Activated CD4-positive, alpha-beta memory T cell treated with anti-CD3 and anti-CD28 coated beads, Interleukin-2, amount 10 ng/mL, durations not matched to agents 7 days and 5 days (primary cell): Measurements from ENCODE around the gene SUZ12. TPM values are rescaled to one million over a fixed set of nuclear protein-coding genes. Genes with fewer than 3 reads are reported as not detected.
A peak's percentile ranks its signal among the peaks of the same experiment; 100 is the strongest.
"Not testable (repeated sequence)": the region's sequence is repeated elsewhere in the genome, so short reads cannot be mapped to it uniquely, and the experiment has no call there.

Experiments
- CTCF ChIA-PET: fragments of 350-600 bp; sonication (Branson Sonifier 250); formaldehyde crosslinking; loops from one replicate; lab custom pipeline; 2021; ENCODE audit warnings: antibody characterized with exemption, inconsistent platforms; lab: Charles Lee
- POLR2A ChIA-PET: fragments of 350-600 bp; sonication (Branson Sonifier 250); formaldehyde crosslinking; loops from one replicate; lab custom pipeline; 2021; ENCODE audit warnings: antibody characterized with exemption; lab: Charles Lee
- DNase-seq: peaks from one replicate; pipeline ENCODE4 v3.0.0-alpha.2; 2020
- H3K27ac Mint-ChIP-seq: one replicate; pipeline ENCODE4 v1.8.0; 2021; ENCODE audit warnings: mild to moderate bottlenecking, mixed read lengths
- H3K27me3 Mint-ChIP-seq: one replicate; pipeline ENCODE4 v1.8.0; 2021; ENCODE audit warnings: mixed read lengths
- H3K36me3 Mint-ChIP-seq: one replicate; pipeline ENCODE4 v1.8.0; 2021; ENCODE audit warnings: low read depth, mixed read lengths
- H3K4me1 Mint-ChIP-seq: one replicate; pipeline ENCODE4 v1.8.0; 2021; ENCODE audit warnings: mixed read lengths
- H3K4me3 Mint-ChIP-seq: one replicate; pipeline ENCODE4 v1.8.0; 2021; ENCODE audit warnings: mild to moderate bottlenecking, mixed read lengths
- H3K9me3 Mint-ChIP-seq: one replicate; pipeline ENCODE4 v1.8.0; 2021; ENCODE audit warnings: mixed read lengths
- total RNA-seq, 2 experiments: library from RNA; stranded (reverse); gene quantifications; one replicate each; pipeline ENCODE4 v1.2.3, GENCODE V29; 2021

Gene SUZ12
- total RNA-seq, 2 experiments from 2014 or later: 60.1 to 61.2 TPM

DNA sequence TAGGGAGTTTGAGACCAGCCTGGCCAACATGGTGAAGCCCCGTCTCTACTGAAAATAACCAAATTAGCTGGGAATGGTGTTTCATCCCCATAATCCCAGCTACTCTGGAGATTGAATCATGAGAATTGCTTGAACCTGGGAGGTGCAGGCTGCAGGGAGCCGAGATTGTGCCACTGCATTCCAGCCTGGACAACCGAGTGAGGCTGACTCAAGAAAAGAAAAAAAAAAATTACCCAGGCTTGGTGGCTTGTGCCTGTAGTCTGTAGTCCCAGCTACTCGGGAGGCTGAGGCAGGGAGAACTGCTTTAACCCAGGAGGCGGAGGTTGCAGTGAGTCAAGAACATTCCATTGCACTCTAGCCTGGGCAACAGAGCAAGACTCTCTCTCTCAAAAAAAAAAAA, 33.6 kb downstream of the SUZ12 start:
- POLR2A ChIA-PET, H3K4me3 Mint-ChIP-seq, H3K9me3 Mint-ChIP-seq, CTCF ChIA-PET, H3K27ac Mint-ChIP-seq, H3K4me1 Mint-ChIP-seq, DNase-seq, H3K27me3 Mint-ChIP-seq: not testable (repeated sequence)
- H3K36me3 Mint-ChIP-seq: peaks cover 38% of the 10 kb centered on the region

DNA sequence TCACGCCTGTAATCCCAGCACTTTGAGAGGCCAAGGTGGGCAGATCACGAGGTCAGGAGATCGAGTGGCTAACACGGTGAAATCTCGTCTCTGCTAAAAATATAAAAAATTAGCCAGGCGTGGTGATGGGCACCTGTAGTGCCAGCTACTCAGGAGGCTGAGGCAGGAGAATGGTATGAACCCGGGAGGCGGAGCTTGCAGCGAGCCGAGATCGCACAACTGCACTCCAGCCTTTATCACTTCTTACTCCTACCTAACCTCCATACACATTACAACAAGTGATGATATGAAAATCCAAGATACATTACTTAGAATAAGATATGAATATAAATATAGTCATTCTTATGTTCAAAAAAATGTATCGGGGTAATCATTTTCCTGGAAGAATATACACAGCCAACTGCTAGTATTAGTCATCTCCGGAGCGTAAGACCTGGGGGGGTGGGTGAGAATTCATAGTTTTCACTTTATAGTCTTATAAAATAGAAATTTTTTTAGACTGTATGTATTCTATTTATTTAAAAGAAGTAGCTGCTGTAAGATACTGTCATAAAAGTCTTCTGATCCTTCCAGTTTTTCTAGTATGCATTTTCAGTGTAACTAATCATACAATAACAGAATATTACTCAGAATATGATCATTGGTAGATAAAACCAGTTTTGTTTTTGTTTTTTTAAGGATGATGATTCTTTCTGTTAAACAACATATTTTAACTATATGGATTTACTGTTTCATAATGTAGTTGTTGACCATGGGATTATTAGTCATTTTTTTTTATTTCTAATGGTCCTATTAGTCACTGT, 37.7 kb downstream of the SUZ12 start:
- H3K27ac Mint-ChIP-seq: peak overlapping the region; percentile 44
- H3K4me1 Mint-ChIP-seq, DNase-seq, CTCF ChIA-PET, H3K4me3 Mint-ChIP-seq, POLR2A ChIA-PET, H3K27me3 Mint-ChIP-seq, H3K9me3 Mint-ChIP-seq: not testable (repeated sequence)
- peaks cover 37% of the 10 kb centered on the region for H3K36me3 Mint-ChIP-seq

DNA sequence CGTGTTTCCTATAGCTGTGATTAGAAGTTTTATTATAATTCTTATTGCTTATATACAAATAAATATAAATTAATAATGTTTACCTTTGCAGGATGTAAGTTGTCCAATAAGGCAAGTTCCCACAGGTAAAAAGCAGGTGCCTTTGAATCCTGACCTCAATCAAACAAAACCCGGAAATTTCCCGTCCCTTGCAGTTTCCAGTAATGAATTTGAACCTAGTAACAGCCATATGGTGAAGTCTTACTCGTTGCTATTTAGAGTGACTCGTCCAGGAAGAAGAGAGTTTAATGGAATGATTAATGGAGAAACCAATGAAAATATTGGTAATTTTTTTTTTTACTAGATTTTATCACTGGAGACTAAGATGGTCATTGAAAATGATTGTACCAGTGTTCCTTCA, 38.6 kb downstream of the SUZ12 start:
- CTCF ChIA-PET, H3K4me1 Mint-ChIP-seq, POLR2A ChIA-PET, H3K27me3 Mint-ChIP-seq, H3K9me3 Mint-ChIP-seq, H3K4me3 Mint-ChIP-seq, H3K27ac Mint-ChIP-seq, DNase-seq: not testable (repeated sequence)
- H3K36me3 Mint-ChIP-seq: peaks cover 38% of the 10 kb centered on the region

DNA sequence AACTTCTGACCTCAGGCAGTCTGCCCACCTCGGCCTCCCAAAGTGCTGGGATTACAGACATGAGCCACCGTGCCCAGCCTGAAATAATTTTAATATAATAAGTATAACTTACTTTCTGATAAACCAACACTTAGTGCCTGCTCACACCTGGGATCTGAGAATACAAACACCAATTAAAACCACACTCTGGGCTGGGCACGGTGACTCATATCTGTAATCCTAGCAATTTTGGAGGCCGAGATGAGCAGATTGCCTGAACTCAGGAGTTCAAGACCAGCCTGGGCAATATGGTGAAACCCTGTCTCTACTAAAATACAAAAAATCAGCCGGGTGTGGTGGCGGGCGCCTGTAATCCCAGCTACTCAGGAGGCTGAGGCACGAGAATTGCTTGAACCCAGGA, 55.0 kb downstream of the SUZ12 start:
- peaks cover 51% of the 10 kb centered on the region for H3K36me3 Mint-ChIP-seq
- POLR2A ChIA-PET, DNase-seq, H3K4me1 Mint-ChIP-seq, CTCF ChIA-PET, H3K27me3 Mint-ChIP-seq, H3K4me3 Mint-ChIP-seq, H3K9me3 Mint-ChIP-seq, H3K27ac Mint-ChIP-seq: not testable (repeated sequence)

DNA sequence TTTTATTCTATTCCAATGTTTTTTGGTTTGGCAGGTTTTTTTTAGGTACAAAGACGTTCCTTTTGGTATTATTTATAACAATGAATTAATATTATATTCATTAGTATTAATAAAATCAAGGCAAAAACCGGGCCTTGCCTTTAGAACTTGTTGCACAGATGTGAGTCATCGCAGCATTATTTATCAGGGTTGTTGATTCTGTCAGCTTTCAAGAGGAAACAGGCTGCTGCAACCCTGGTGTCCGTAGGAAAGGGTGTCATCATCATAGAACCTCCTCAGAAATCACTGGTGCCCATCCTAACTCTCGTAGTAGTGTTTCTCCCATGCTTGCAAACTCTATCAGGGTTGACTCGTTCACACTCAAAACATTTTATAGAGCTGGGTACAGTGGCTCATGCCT, 60.2 kb downstream of the SUZ12 start:
- ChIA-PET POLR2A (interaction anchor here (0.8 to 2.2 kb wide), 2 partner anchors 10 to 357 kb away, joined by 3 to 13 read pairs; partner anchors contain the start of gene LRRC37B), CTCF (interaction anchor here (2.0 kb wide), 1 partner anchor 10 kb away, joined by 12 read pairs; the partner anchor contains the start of gene LRRC37B)
- Mint-ChIP-seq H3K27me3 (no peaks in the 10 kb centered on the region), H3K4me3 (no peak overlapping the region), H3K9me3 (no peaks in the 10 kb centered on the region), H3K36me3 (peaks cover 54% of the 10 kb centered on the region), H3K4me1 (no peaks in the 10 kb centered on the region), H3K27ac (no peak overlapping the region)
- no peak for DNase-seq

DNA sequence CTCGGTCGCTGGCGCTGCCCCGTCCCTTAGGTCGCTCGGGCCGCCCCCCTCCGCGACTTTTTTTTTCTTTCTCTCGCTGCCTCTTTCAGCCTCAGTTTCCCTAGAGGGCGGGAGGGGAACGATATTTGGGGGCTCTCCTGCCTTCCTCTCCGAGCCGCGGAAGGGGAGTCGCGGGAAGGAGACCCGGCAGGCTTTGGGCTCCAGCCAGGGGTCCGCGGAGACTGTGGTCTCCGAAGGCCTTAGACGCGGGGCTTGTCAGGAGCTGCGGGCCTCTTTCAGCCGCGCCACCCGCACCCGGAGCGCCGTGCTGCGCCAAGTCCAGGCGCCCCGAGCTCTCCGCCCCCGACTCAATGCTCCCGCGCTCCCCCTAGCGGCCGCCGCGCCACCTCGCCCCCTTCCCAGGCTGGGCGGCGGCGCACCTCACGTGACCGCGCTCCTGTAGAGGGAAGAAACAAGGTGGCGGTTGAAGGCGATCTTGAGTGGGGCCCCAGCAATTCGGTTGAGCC, 70.2 kb downstream of the SUZ12 start, which contains the start of gene LRRC37B:
Gene LRRC37B, plus strand, starts transcription at position 427 of the 506 bp plus-strand sequence. CDS start 14,010 bp downstream, outside the sequence.
- H3K36me3 Mint-ChIP-seq: peaks cover 24% of the 10 kb centered on the region
- ChIA-PET POLR2A (interaction anchor here (0.6 to 4.3 kb wide), 14 partner anchors 9 to 439 kb away, joined by 3 to 47 read pairs (median 6); partner anchors contain the start of genes RHOT1 and UTP6), CTCF (interaction anchor here (0.6 to 7.5 kb wide), 18 partner anchors 9 to 344 kb away, joined by 3 to 98 read pairs (median 4); partner anchors contain the start of genes RHOT1, SUZ12 and UTP6)
- H3K9me3 Mint-ChIP-seq: no peaks in the 10 kb centered on the region
- no peaks in the 10 kb centered on the region for H3K27me3 Mint-ChIP-seq
- peak within 1 kb of the TSS; percentile 84 for H3K4me3 Mint-ChIP-seq
- H3K4me1 Mint-ChIP-seq: peaks cover 32% of the 10 kb centered on the region
- H3K27ac Mint-ChIP-seq: peak within 1 kb of the TSS; percentile 82
- peak; percentile 90 for DNase-seq

DNA sequence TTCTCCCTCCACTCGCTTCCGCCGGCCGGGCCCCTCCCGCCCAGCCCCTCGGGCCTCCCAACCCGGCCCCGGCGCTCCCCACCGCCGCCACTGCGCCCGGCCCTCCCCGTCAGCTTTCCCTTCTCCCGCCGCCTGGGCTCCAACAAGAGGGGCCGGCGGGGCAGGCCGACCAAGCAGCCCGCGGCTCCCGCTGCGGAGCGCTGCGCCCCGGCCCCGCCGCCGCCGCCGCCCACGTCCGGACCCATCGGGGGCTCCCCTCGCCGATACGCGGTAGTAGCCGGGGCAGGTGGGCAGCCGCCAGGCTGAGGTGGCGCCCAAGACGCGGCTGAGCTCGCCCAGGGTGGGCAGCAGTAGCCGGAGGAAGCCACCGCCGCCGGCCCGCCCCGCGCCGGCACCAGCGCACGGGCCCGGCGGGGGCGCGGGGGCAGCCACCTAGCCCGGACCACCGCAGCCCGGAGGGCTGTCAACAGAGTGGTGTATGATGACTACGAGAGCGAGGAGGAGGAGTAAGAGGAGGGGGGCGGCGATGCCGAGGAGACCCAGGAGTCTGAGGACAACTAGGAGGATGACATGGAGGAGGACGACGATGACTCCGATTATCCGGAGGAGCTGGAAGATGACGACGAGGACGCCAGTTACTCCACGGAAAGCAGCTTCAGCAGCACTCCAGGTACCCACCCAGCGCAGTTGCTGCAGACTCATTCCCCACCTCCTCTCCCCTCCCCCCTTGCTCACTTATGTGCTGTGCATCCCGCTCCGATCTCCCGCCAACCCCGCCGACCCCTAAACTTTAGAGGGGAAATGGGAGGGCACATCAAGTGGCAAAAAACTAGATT, 70.9 kb downstream of the SUZ12 start:
- Mint-ChIP-seq H3K36me3 (peaks cover 26% of the 10 kb centered on the region), H3K27ac (peak overlapping the region; percentile 82), H3K4me1 (peaks cover 37% of the 10 kb centered on the region), H3K9me3 (no peaks in the 10 kb centered on the region), H3K27me3 (no peaks in the 10 kb centered on the region), H3K4me3 (peak overlapping the region; percentile 84)
- CTCF ChIA-PET: interaction anchor here (0.6 to 7.5 kb wide), 17 partner anchors 9 to 1076 kb away, joined by 3 to 98 read pairs (median 5); partner anchors contain the start of genes RHOT1, SUZ12 and UTP6
- POLR2A ChIA-PET: interaction anchor here (0.9 to 4.3 kb wide), 15 partner anchors 9 to 479 kb away, joined by 3 to 47 read pairs (median 5); partner anchors contain the start of genes CDK5R1, RHOT1 and UTP6
- peak; percentile 51 for DNase-seq

DNA sequence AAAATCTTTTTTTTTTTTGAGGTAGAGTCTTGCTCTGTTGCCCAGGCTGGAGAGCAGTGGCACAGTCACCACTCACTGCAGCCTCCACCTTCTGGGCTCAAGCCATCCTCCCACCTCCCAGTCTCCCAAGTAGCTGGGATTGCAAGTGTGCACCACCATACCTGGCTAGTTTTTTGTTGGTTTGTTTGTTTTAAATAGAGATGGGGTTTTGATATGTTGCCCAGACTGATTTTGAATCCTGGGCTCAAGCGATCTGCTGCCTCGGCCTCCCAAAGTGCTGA, 72.4 kb downstream of the SUZ12 start:
- H3K27ac Mint-ChIP-seq: peak overlapping the region; percentile 81
- peaks cover 34% of the 10 kb centered on the region for H3K36me3 Mint-ChIP-seq
- DNase-seq: no peak
- H3K4me1 Mint-ChIP-seq: peaks cover 43% of the 10 kb centered on the region
- CTCF ChIA-PET: interaction anchor here (7.5 kb wide), 1 partner anchor 130 kb away, joined by 98 read pairs; the partner anchor contains the start of gene RHOT1
- no peaks in the 10 kb centered on the region for H3K27me3 Mint-ChIP-seq
- H3K9me3 Mint-ChIP-seq: no peaks in the 10 kb centered on the region
- H3K4me3 Mint-ChIP-seq: peak overlapping the region; percentile 84
- POLR2A ChIA-PET: interaction anchor here (2.9 to 4.3 kb wide), 3 partner anchors 107 to 131 kb away, joined by 12 to 47 read pairs (median 15); partner anchors contain the start of genes RHOT1 and UTP6

DNA sequence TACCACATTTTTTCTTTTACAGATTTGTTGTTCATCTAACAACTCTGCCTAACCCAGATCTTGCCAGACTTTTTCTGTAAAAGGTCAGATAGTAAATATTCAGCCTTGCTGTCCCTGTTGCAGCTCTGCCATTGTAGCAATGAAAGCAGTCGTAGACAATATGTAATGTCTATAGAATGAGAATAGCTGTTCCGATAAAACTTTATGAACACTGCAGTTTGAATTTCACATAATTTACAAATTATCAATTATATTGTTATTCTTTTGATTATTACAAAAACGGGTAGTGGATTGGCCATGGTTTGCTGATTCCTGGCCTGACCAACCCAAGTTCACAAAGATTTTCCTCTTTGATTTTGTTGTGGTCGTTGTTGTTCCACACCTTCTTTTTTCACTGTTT, 73.3 kb downstream of the SUZ12 start:
- H3K9me3 Mint-ChIP-seq: no peaks in the 10 kb centered on the region
- DNase-seq: no peak
- ChIA-PET CTCF (interaction anchor here (7.5 kb wide), 1 partner anchor 129 kb away, joined by 98 read pairs; the partner anchor contains the start of gene RHOT1), POLR2A (interaction anchor here (4.3 kb wide), 1 partner anchor 130 kb away, joined by 47 read pairs; the partner anchor contains the start of gene RHOT1)
- no peak overlapping the region for H3K27ac Mint-ChIP-seq
- H3K4me3 Mint-ChIP-seq: peak overlapping the region; percentile 84
- peaks cover 36% of the 10 kb centered on the region for H3K36me3 Mint-ChIP-seq
- H3K4me1 Mint-ChIP-seq: peaks cover 43% of the 10 kb centered on the region
- H3K27me3 Mint-ChIP-seq: no peaks in the 10 kb centered on the region

DNA sequence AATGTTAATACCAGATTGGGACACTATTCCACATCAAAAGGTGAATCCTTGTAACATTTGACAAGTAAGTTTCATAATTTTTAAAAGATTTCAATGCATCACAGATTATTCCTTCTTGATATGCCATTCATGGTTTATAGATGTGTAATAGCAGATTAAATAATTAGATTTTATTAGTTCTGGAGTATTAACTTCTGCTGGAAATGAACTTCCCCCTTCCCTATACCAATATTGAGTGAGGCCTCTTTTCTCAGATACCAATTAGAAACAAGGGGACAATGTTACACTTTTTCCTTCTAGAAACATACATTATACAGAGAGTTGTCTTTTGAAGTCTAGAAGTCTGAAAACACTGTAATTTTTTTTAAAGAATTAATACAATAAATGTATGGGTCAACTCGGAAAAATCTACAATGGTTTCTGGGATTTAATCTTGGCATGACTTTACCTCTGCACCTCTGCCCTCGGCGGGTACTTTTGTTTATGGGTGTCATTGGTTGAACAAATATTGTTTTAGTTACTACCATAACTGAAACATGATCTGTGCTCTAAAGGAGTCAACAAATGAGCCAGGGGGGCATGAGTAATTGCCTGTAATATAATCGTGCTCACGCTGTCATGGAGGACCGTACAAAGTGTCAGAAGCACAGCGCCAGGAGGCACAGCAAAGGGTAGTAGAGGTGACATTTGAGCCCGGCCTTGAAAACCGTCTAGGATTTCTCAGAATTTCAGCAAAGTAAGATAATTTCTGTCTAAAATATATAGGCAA, 78.6 kb downstream of the SUZ12 start:
- Mint-ChIP-seq H3K27me3 (no peaks in the 10 kb centered on the region), H3K4me3 (no peak overlapping the region), H3K36me3 (peaks cover 45% of the 10 kb centered on the region), H3K27ac (no peak overlapping the region), H3K9me3 (no peaks in the 10 kb centered on the region), H3K4me1 (peaks cover 58% of the 10 kb centered on the region)
- CTCF ChIA-PET: interaction anchor here (1.0 kb wide), 1 partner anchor 8 kb away, joined by 6 read pairs; the partner anchor contains the start of gene LRRC37B
- DNase-seq: no peak
- POLR2A ChIA-PET: no interaction called here

DNA sequence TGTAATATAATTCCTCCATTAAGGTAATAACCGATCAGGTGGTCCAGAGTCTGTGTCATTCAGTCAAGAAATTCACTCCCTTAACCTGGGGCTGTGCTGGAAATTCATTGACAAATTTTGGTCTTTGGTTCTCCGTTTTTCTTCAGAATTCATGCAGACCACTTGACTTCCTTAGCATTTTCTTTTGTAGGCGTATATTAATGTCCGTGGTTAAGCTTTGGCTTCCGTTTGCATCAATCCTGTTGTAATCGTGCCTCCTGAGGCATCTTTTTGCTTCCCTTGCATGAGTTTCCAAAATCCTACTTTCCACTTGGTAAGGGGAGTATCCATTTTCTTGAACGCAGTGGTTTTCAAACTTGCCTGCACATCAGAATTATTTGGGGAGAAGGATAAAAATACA, 79.4 kb downstream of the SUZ12 start:
- no peak for DNase-seq
- POLR2A ChIA-PET: interaction anchor here (1.8 kb wide), 1 partner anchor 9 kb away, joined by 7 read pairs; the partner anchor contains the start of gene LRRC37B
- CTCF ChIA-PET: interaction anchor here (1.0 kb wide), 1 partner anchor 9 kb away, joined by 6 read pairs; the partner anchor contains the start of gene LRRC37B
- Mint-ChIP-seq H3K9me3 (no peaks in the 10 kb centered on the region), H3K4me3 (no peak overlapping the region), H3K27ac (peak overlapping the region; percentile 62), H3K27me3 (no peaks in the 10 kb centered on the region), H3K36me3 (peaks cover 45% of the 10 kb centered on the region), H3K4me1 (peaks cover 52% of the 10 kb centered on the region)

DNA sequence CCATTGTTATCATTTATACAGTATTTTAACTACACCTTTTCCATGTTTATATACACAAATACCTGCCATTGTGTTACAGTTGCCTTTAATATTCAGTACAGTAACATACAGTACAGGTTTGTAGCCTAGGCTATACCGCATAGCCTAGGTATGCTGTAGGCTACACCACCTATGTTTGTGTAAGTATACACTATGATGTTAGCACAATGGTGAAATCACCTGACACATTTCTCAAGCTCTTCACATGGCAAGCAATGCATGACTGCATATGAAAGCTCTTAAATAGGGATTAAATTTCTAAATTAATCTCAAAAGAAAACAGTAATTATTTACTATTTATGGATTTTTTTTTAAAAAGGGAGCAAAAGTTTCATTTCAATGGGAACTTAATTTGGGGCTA, 82.4 kb downstream of the SUZ12 start:
- CTCF ChIA-PET: no interaction called here
- Mint-ChIP-seq H3K4me3 (no peak overlapping the region), H3K9me3 (no peaks in the 10 kb centered on the region), H3K27me3 (no peaks in the 10 kb centered on the region), H3K36me3 (peaks cover 47% of the 10 kb centered on the region), H3K27ac (no peak overlapping the region), H3K4me1 (peaks cover 32% of the 10 kb centered on the region)
- POLR2A ChIA-PET: no interaction called here
- no peak for DNase-seq
